Nephron (organoid): ENCODE results near the gene ANO2.

Experiments
- H3K27ac Mint-ChIP-seq, 3 experiments: 2 replicates each; pipeline ENCODE4 v1.8.0; 2020; ENCODE audit warnings: mixed read lengths in 3 of 3, mild to moderate bottlenecking in 2 of 3, moderate library complexity in 1 of 3
- H3K27me3 Mint-ChIP-seq: 2 replicates; pipeline ENCODE4 v1.8.0; 2021; ENCODE audit warnings: low read depth, mild to moderate bottlenecking, moderate library complexity, mixed read lengths
- H3K36me3 Mint-ChIP-seq: 2 replicates; pipeline ENCODE4 v1.8.0; 2020; ENCODE audit warnings: low read depth, mixed read lengths
- H3K4me1 Mint-ChIP-seq: 2 replicates; pipeline ENCODE4 v1.8.0; 2020; ENCODE audit warnings: mixed read lengths
- H3K4me3 Mint-ChIP-seq, 3 experiments: 2 replicates each; pipeline ENCODE4 v1.8.0; 2020; ENCODE audit warnings: mild to moderate bottlenecking in 3 of 3, mixed read lengths in 3 of 3, moderate library complexity in 2 of 3
- H3K9me3 Mint-ChIP-seq: 2 replicates; pipeline ENCODE4 v1.8.0; 2020; ENCODE audit warnings: mixed read lengths
- CTCF ChIP-seq, 3 experiments: fragments of 200-600 bp; sonication (generic); IDR thresholded peaks; one replicate each; pipeline ENCODE4 v1.5.0; 2021; ENCODE audit warnings: antibody characterized with exemption in 3 of 3; ENCODE audit not compliant: unreplicated experiment in 3 of 3

Gene ANO2

GRCh38 chr12:5620896-5621295 is 324.2 kb downstream of the ANO2 start:
- no peaks in the 10 kb centered on the region for H3K36me3 Mint-ChIP-seq
- H3K27me3 Mint-ChIP-seq, result peaks cover 18% of the 10 kb centered on the region
- H3K4me1 Mint-ChIP-seq, result peaks cover 24% of the 10 kb centered on the region
- TF ChIP-seq CTCF (IDR thresholded peaks at IDR 0.05; ENCODE audit: unreplicated experiment in 3 of 3), result no peak
- no peaks in the 10 kb centered on the region for H3K9me3 Mint-ChIP-seq
- H3K4me3 Mint-ChIP-seq, result no peak overlapping the region
- no peak overlapping the region for H3K27ac Mint-ChIP-seq

GRCh38 chr12:5619628-5620027 is 325.4 kb downstream of the ANO2 start:
- Mint-ChIP-seq H3K27me3 (peaks cover 18% of the 10 kb centered on the region), H3K9me3 (no peaks in the 10 kb centered on the region), H3K4me1 (peaks cover 14% of the 10 kb centered on the region), H3K36me3 (no peaks in the 10 kb centered on the region), H3K27ac (no peak overlapping the region), H3K4me3 (no peak overlapping the region)
- no peak for TF ChIP-seq CTCF (IDR thresholded peaks at IDR 0.05; ENCODE audit: unreplicated experiment in 3 of 3)

GRCh38 chr12:5616854-5617253 is 328.2 kb downstream of the ANO2 start:
- H3K4me1 Mint-ChIP-seq, result no peaks in the 10 kb centered on the region
- no peak overlapping the region for H3K27ac Mint-ChIP-seq
- peaks cover 16% of the 10 kb centered on the region for H3K27me3 Mint-ChIP-seq
- H3K36me3 Mint-ChIP-seq, result no peaks in the 10 kb centered on the region
- no peak for TF ChIP-seq CTCF (IDR thresholded peaks at IDR 0.05; ENCODE audit: unreplicated experiment in 3 of 3)
- no peak overlapping the region for H3K4me3 Mint-ChIP-seq
- H3K9me3 Mint-ChIP-seq, result no peaks in the 10 kb centered on the region

- Mint-ChIP-seq H3K9me3 (no peaks in the 10 kb centered on the region), H3K36me3 (no peaks in the 10 kb centered on the region), H3K4me3 (no peak overlapping the region), H3K4me1 (no peaks in the 10 kb centered on the region), H3K27ac (no peak overlapping the region), H3K27me3 (peaks cover 11% of the 10 kb centered on the region)
- no peak for TF ChIP-seq CTCF (IDR thresholded peaks at IDR 0.05; ENCODE audit: unreplicated experiment in 3 of 3)
Measured at GRCh38 chr12:5615760-5616159, 329.3 kb downstream of the ANO2 start.

GRCh38 chr12:5614256-5614655 is 330.8 kb downstream of the ANO2 start:
- Mint-ChIP-seq H3K4me1 (no peaks in the 10 kb centered on the region), H3K36me3 (no peaks in the 10 kb centered on the region), H3K4me3 (no peak overlapping the region), H3K9me3 (no peaks in the 10 kb centered on the region), H3K27me3 (peaks cover 6% of the 10 kb centered on the region), H3K27ac (no peak overlapping the region)
- no peak for TF ChIP-seq CTCF (IDR thresholded peaks at IDR 0.05; ENCODE audit: unreplicated experiment in 3 of 3)

- H3K9me3 Mint-ChIP-seq, result no peaks in the 10 kb centered on the region
- H3K4me1 Mint-ChIP-seq, result no peaks in the 10 kb centered on the region
- TF ChIP-seq CTCF (IDR thresholded peaks at IDR 0.05; ENCODE audit: unreplicated experiment in 3 of 3), result no peak
- H3K36me3 Mint-ChIP-seq, result no peaks in the 10 kb centered on the region
- no peak overlapping the region for H3K4me3 Mint-ChIP-seq
- no peaks in the 10 kb centered on the region for H3K27me3 Mint-ChIP-seq
- H3K27ac Mint-ChIP-seq, result no peak overlapping the region
Measured at GRCh38 chr12:5612556-5613410, 332.3 kb downstream of the ANO2 start.
